Stimulated activated CD4-positive, alpha-beta T cell treated with anti-CD3 and anti-CD28 coated beads, Interleukin-4, amount 100 ng/mL, for 24 hours (primary cell): ENCODE results near the gene SDK1.
"Not testable (repeated sequence)": the region's sequence is repeated elsewhere in the genome, so short reads cannot be mapped to it uniquely, and the experiment has no call there.

Experiments
- DNase-seq: peaks from one replicate; pipeline ENCODE4 v3.0.0-alpha.2; 2020

The SDK1 gene

GRCh38 chr7:3941706-3942105, 640.7 kb downstream of the SDK1 start:
- not testable (repeated sequence) for DNase-seq

GRCh38 chr7:3942276-3942675, 641.2 kb downstream of the SDK1 start:
- no peak for DNase-seq

GRCh38 chr7:3942816-3943745, 642.0 kb downstream of the SDK1 start:
- no peak for DNase-seq

GRCh38 chr7:3943779-3944520, 642.9 kb downstream of the SDK1 start:
- no peak for DNase-seq

GRCh38 chr7:3949242-3949640, 648.2 kb downstream of the SDK1 start:
- no peak for DNase-seq

GRCh38 chr7:3950249-3950648, 649.2 kb downstream of the SDK1 start:
- DNase-seq, result no peak

- no peak for DNase-seq
Observed at GRCh38 chr7:3951316-3952055, 650.4 kb downstream of the SDK1 start.

- DNase-seq, result no peak
Observed at GRCh38 chr7:3953133-3953532, 652.1 kb downstream of the SDK1 start.

- DNase-seq, result no peak
Observed at GRCh38 chr7:3953946-3954345, 652.9 kb downstream of the SDK1 start.

GRCh38 chr7:3955026-3955425, 654.0 kb downstream of the SDK1 start:
- DNase-seq, result no peak

- DNase-seq, result no peak
Observed at GRCh38 chr7:3955751-3956696, 655.0 kb downstream of the SDK1 start.

- DNase-seq, result no peak
Observed at GRCh38 chr7:3956949-3957348, 655.9 kb downstream of the SDK1 start.

- no peak for DNase-seq
Observed at GRCh38 chr7:3957472-3958108, 656.5 kb downstream of the SDK1 start.

- DNase-seq, result no peak
Observed at GRCh38 chr7:3958109-3958483, 657.0 kb downstream of the SDK1 start.

GRCh38 chr7:3959364-3959763, 658.3 kb downstream of the SDK1 start:
- DNase-seq, result no peak

- no peak for DNase-seq
Observed at GRCh38 chr7:3960050-3960763, 659.2 kb downstream of the SDK1 start.

- no peak for DNase-seq
Observed at GRCh38 chr7:3960942-3961341, 659.9 kb downstream of the SDK1 start.

- DNase-seq, result no peak
Observed at GRCh38 chr7:3961857-3962503, 660.9 kb downstream of the SDK1 start.

- not testable (repeated sequence) for DNase-seq
Observed at GRCh38 chr7:3963768-3964167, 662.7 kb downstream of the SDK1 start.

GRCh38 chr7:3964980-3965606, 664.0 kb downstream of the SDK1 start:
- DNase-seq, result no peak
